Fibroblast of lung (primary cell): ENCODE results near the gene SLC66A1.

ENCODE experiments used
- CTCF ChIP-seq, 2 donors: IDR thresholded peaks in 1 of 2; conservative IDR thresholded peaks in 1 of 2; 1 replicate in 1 of 2; 2 replicates in 1 of 2; pipeline ENCODE4 v1.5.1; 2011 to 2012; ENCODE audit warnings: low read length in 2 of 2, control low read depth in 1 of 2, inconsistent platforms in 1 of 2, low read depth in 1 of 2, mild to moderate bottlenecking in 1 of 2
- EZH2 ChIP-seq: IDR thresholded peaks from 2 replicates; pipeline ENCODE4 v1.5.1; 2012; ENCODE audit warnings: low read length, control low read depth, mild to moderate bottlenecking; ENCODE audit errors: missing control alignments

GRCh38 chr1:19310720-19311502 lies 1.2 kb upstream of the SLC66A1 start:
- TF ChIP-seq CTCF (conservative IDR thresholded peaks at IDR 0.05 in 1 of 2, IDR thresholded peaks at IDR 0.05 in 1 of 2; ENCODE audit: low read depth in 1 of 2, low read length in 2 of 2): no peak
- TF ChIP-seq EZH2: no peak
